HG03135 (cell line): ENCODE results near the gene DOLPP1.

Experiments used
- ATAC-seq: cut with Tn5 transposase; IDR thresholded peaks from one replicate; pipeline ENCODE4 v1.9.1; 2021; ENCODE audit warnings: mild to moderate bottlenecking, moderate library complexity; ENCODE audit not compliant: unreplicated experiment

The DOLPP1 gene

DNA sequence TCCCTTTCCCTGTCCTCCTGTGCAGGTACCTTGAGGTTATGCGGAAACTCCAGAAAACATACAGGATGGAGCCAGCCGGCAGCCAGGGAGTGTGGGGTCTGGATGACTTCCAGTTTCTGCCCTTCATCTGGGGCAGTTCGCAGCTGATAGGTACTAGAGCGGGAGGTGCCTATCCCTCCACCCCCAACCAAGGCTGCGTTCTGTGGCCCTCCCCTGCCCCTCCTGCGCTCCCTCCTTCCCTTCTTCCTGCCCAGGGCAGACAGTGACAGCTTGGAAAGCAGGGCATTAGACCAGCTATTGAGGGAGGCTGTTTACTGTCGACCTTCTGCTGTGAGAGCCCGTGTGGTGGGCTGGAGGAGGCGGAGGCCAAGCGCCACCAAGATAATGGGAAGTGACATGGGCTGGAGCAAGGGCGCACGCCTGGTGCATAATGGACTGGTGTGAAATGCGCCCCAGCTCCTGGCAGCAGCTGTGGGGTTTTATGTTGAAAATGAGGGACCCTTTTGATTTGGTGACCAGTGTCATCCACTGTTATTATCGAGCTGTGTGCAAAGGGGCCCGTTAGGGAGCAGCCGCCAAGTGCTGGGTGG is 55.6 kb downstream of the DOLPP1 start:
- ATAC-seq: no peak

DNA sequence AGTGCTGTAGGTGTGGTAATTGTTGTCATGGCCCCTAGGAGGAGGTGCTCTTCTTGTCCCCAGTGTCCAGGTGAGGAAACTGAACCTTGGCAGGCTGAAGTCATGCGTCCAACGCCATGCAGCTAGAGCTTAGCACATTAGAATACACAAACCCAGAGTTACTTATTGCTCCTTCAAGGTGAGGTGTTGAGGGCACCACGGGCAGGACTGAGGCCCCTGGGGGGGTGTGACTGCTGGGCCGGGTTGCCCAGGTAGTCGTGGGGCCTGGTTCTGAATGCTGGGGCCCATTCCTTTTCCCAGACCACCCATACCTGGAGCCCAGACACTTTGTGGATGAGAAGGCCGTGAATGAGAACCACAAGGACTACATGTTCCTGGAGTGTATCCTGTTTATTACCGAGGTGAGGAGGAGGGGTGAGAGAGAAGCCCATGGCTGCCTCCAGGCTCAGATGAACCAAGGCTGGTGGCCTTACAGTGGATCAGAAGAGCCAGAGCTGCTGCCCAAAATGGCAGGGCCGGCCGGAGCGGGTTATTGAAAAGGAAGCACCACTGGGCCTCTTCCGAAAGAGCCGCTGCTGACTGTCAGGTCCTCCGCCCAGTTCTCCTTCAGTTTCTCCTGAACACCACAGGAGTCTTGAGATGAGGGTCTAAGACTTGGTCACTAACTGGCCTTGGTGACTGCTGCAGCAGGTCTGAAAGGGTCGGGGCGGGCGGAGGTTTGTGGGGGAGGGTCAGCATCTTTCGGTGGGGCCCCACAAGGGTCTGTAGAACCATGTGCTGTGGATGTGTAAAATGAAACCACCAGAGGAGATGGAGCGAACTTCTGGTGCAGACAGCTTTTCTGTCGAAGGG is 56.6 kb downstream of the DOLPP1 start:
- no peak for ATAC-seq

DNA sequence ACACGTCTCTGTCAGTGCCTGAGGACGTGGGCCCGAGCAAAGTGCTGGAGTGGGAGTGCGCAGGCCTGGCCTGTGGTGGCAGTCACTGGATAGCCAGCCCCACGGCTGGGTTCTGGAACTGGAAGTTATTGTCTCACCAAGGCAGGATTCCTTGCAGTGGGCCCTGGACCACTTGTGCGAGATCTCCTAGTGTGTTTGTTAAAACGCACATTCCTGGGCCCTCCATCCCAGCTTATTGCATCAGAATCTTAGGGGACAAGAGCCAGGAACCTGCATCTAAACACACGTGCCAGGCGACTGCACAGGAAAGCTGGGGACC is 57.2 kb downstream of the DOLPP1 start:
- no peak for ATAC-seq

DNA sequence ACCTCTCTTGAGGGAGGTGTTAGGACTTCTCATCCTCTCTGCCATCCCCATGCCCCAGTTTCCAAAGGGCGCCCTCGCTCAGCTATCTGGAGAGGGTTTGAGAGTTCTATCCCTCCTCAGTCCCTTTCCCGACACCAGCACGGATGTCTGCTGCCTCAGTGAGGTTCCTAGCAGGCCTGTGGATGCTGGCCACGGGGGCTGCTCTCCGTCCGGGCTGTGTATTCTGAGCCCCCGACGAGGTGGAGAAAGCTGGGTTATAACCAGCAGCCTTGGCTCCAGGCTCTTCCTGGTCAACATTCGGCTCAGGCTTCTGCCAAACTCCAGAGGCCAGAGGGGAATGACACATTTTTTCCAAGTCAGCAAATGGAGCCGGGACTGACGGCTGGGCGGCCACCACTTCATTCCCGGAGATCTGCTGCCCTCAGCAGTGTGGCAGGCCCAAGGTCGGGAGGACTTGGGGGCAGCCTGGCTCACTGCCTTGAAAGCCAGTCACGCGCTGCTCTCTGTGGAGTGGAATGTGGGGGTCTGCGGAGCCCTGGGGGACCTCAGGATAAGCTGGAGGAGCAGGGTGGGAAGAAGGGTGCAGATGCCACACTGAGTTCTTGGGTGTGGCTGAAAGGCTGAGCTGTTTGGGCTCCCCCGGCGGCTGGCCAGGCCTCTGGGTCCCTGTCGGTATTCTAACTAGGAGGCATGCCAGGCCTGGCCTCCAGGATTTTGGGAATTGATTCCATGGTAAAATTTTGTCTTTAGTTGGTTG is 57.7 kb downstream of the DOLPP1 start:
- no peak for ATAC-seq

DNA sequence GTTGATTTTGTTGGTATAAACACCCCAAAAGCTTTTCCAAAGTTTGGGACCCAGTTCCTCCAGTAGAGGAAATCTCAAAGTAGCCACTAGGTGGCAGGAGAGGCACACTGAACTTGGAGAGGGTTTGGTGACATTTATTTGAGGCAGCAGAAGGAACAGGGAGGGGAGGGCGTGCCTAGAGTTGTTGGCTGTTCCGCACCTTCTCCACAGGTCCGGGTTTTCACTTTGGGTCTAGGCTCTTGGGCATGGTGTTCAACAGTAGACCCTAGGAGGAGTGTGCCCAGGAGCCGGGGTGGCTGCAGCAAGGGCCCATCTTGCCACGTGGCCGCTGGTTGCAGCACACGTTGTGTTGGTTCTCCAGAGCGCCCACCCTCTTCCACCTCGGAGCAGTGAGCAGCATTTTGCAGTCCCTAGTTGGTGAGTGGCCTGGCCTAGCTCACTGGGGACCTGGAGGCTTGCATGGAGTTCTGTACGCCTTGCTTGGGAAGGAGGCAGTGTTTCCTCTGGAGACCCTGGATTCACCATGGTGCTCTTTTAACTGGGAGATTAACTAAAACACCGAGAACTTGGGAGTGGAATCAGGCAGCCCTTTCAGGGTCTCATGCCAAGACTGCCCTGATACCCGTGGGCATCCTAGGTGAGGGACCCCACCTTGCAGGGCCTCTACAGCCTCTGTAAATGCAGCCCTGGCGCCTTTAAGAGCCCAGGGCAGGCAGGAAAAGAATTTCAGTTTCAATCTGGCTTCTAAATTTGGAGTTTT is 58.5 kb downstream of the DOLPP1 start:
- no peak for ATAC-seq

DNA sequence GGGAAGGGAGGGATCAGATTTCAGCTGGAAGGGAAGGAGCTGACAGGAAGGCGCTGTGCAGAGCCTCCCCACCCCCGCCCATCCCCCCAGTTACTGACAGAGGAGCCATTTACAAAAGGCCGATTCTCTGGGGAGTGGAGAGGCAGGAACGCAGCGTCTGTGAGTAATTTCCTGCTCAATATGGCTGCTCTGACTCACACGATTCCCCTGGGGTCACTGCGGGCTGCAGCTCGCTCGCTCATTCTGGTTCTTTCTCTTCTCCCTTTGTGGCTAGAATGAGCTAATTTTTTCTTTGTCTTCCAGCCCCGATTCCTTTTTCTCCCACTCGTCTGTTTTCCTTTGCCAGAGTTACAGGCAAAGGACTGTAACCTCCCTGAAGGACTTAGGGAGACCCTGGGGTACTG is 59.1 kb downstream of the DOLPP1 start:
- peak; percentile 41 for ATAC-seq
